SU-DHL-6 (cell line): ENCODE data around the gene DNASE1L2.

Source experiments
- H2AFZ ChIP-seq: fragments of 200-600 bp; sonication (generic); 2 replicates; pipeline ENCODE4 v1.6.1; 2014; ENCODE audit warnings: low read depth, mild to moderate bottlenecking, moderate library complexity, mixed read lengths, antibody characterized with exemption, low read length; ENCODE audit not compliant: severe bottlenecking
- H3F3A ChIP-seq: fragments of 200-600 bp; shearing (Covaris generic); 2 replicates; pipeline ENCODE4 v1.6.0; 2016; ENCODE audit warnings: antibody characterized with exemption, mild to moderate bottlenecking; ENCODE audit not compliant: insufficient read depth
- H3K27ac ChIP-seq: fragments of 200-600 bp; sonication (generic); 2 replicates; pipeline ENCODE4 v1.5.1; 2016; ENCODE audit warnings: low read depth, mild to moderate bottlenecking, low read length, moderate library complexity, mixed read lengths
- H3K27me3 ChIP-seq: fragments of 200-600 bp; sonication (generic), shearing (Covaris generic); 2 replicates; pipeline ENCODE4 v1.6.0; 2014; ENCODE audit warnings: mild to moderate bottlenecking, low read length
- H3K36me3 ChIP-seq: fragments of 200-600 bp; sonication (generic); 2 replicates; pipeline ENCODE4 v1.6.1; 2014; ENCODE audit warnings: mild to moderate bottlenecking, low read length, mixed read lengths
- H3K4me2 ChIP-seq: fragments of 300-600, 200-600 bp; shearing (Covaris generic), sonication (generic); 2 replicates; pipeline ENCODE4 v1.6.0; 2014; ENCODE audit warnings: low read length, low read depth, mild to moderate bottlenecking; ENCODE audit not compliant: poor library complexity, severe bottlenecking
- H3K4me3 ChIP-seq: fragments of 200-600 bp; sonication (generic); 2 replicates; pipeline ENCODE4 v1.5.1; 2014; ENCODE audit warnings: antibody characterized with exemption, low read length, mild to moderate bottlenecking, mixed read lengths; ENCODE audit not compliant: insufficient read depth, poor library complexity, severe bottlenecking
- H3K79me2 ChIP-seq: fragments of 200-600 bp; sonication (generic); 2 replicates; pipeline ENCODE4 v1.6.1; 2014; ENCODE audit warnings: mild to moderate bottlenecking, low read length, moderate library complexity; ENCODE audit not compliant: insufficient read depth
- H3K9ac ChIP-seq: fragments of 200-600 bp; sonication (generic); 2 replicates; pipeline ENCODE4 v1.7.0; 2014; ENCODE audit warnings: mild to moderate bottlenecking, low read length
- H3K9me2 ChIP-seq: fragments of 200-600 bp; sonication (generic); replicated peaks from 2 replicates; pipeline ENCODE4 v1.6.1; 2014; ENCODE audit warnings: low read length; ENCODE audit not compliant: insufficient read depth
- H3K9me3 ChIP-seq: fragments of 200-600 bp; sonication (generic); 2 replicates; pipeline ENCODE4 v1.6.1; 2014; ENCODE audit warnings: low read length, mixed read lengths; ENCODE audit not compliant: insufficient read depth
- H4K20me1 ChIP-seq: fragments of 200-600 bp; sonication (generic); 2 replicates; pipeline ENCODE4 v1.6.1; 2014; ENCODE audit warnings: low read depth, mild to moderate bottlenecking, antibody characterized with exemption, low read length, moderate library complexity, mixed read lengths
- EZH2phosphoT487 ChIP-seq: fragments of 200-600 bp; sonication (generic), shearing (Covaris generic); conservative IDR thresholded peaks from 2 replicates; pipeline ENCODE4 v1.6.1; 2018; ENCODE audit warnings: mild to moderate bottlenecking, antibody characterized with exemption, low read length, moderate library complexity, mixed read lengths
- TF ChIP-seq, protein P1 (sequence below): fragments of 200-600 bp; sonication (generic); IDR thresholded peaks from one replicate; pipeline ENCODE4 v1.5.1; 2017; ENCODE audit warnings: antibody characterized with exemption, mild to moderate bottlenecking, low read length, moderate library complexity; ENCODE audit not compliant: insufficient read depth, poor library complexity, severe bottlenecking

Gene DNASE1L2

DNA sequence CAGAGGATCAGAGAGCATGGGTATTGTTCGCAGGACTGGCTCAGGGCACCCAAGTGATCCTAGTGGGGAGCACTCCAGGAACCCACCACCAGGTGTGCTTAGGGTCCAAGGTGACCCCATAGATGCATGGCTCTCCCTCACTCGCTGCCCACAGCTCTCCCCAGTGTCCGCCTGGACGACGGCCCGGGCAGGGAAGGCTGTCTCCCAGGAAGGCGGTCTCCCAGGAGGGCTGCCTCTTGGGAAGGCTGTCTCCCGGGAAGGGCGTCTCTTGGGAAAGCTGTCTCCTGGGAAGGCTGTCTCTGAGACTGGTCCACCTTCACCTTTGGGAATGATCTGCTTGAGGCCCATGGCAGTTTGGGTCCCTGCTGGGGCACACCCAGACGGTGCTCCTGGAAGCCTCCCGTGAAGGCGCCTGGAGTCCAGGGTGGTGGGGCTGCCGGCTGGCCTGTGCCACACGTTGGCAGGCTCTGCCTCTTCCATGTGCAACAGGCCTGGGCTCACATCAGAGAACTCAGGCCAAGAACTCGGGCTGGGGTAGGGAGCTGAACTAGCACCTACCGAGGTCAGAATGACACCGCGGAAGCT lies 10.1 kb downstream of the DNASE1L2 start:
- no peaks in the 10 kb centered on the region for H3K36me3 ChIP-seq
- no peak overlapping the region for H2AFZ ChIP-seq
- no peaks in the 10 kb centered on the region for H3K9me2 ChIP-seq
- no peak for TF ChIP-seq EZH2phosphoT487
- TF ChIP-seq, protein P1, sequence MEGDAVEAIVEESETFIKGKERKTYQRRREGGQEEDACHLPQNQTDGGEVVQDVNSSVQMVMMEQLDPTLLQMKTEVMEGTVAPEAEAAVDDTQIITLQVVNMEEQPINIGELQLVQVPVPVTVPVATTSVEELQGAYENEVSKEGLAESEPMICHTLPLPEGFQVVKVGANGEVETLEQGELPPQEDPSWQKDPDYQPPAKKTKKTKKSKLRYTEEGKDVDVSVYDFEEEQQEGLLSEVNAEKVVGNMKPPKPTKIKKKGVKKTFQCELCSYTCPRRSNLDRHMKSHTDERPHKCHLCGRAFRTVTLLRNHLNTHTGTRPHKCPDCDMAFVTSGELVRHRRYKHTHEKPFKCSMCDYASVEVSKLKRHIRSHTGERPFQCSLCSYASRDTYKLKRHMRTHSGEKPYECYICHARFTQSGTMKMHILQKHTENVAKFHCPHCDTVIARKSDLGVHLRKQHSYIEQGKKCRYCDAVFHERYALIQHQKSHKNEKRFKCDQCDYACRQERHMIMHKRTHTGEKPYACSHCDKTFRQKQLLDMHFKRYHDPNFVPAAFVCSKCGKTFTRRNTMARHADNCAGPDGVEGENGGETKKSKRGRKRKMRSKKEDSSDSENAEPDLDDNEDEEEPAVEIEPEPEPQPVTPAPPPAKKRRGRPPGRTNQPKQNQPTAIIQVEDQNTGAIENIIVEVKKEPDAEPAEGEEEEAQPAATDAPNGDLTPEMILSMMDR = no peak
- H3K27ac ChIP-seq = no peak overlapping the region
- no peaks in the 10 kb centered on the region for H3F3A ChIP-seq
- no peak overlapping the region for H3K4me3 ChIP-seq
- no peaks in the 10 kb centered on the region for H3K9me3 ChIP-seq
- H3K27me3 ChIP-seq = no peaks in the 10 kb centered on the region
- no peak overlapping the region for H3K9ac ChIP-seq
- H3K79me2 ChIP-seq = peaks cover 18% of the 10 kb centered on the region; the same call in 1 of the 2 replicates
- H4K20me1 ChIP-seq = no peaks in the 10 kb centered on the region
- H3K4me2 ChIP-seq = no peak overlapping the region

DNA sequence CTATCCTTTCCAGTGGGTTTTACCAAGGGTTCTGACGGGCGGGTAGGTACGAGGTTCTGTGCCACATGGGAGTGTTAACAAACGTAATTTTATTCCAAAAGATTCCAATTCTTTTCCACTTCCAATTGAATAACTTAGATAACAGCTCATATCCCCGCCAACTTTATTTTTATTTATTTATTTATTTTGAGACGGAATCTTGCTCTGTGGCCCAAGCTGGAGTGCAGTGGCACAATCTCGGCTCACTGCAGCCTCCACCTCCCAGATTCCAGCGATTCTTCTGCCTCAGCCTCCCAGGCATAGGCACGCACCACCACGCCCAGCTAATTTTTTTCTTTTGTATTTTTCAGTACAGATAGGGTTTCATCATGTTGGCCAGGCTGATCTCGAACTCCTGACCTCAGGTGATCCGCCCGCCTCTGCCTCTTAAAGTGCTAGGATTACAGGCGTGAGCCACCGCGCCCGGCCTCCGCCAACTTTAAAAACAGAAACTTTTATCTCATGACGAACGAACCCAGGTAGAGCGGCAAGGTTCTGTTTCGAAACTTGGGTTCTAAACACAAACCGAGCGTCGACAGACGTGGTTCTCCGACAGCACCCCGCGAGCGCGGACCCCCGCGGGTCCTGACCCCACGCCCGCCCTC lies 14.5 kb downstream of the DNASE1L2 start:
- Histone ChIP-seq H3K27ac (peak overlapping the region; percentile 82), H3K9ac (peak overlapping the region; percentile 78), H3K9me2 (no peaks in the 10 kb centered on the region), H3F3A (peaks cover 34% of the 10 kb centered on the region), H2AFZ (no peak overlapping the region), H3K36me3 (0 out of 2 replicates have a peak, but pooled peaks cover 5% of the 10 kb centered on the region), H3K79me2 (peaks cover 18% of the 10 kb centered on the region; the same call in 1 of the 2 replicates), H3K4me3 (peak overlapping the region; percentile 78), H3K9me3 (no peaks in the 10 kb centered on the region), H3K4me2 (peak overlapping the region; percentile 93), H4K20me1 (no peaks in the 10 kb centered on the region), H3K27me3 (no peaks in the 10 kb centered on the region)
- no peak for TF ChIP-seq EZH2phosphoT487
- TF ChIP-seq, protein P1 = no peak

DNA sequence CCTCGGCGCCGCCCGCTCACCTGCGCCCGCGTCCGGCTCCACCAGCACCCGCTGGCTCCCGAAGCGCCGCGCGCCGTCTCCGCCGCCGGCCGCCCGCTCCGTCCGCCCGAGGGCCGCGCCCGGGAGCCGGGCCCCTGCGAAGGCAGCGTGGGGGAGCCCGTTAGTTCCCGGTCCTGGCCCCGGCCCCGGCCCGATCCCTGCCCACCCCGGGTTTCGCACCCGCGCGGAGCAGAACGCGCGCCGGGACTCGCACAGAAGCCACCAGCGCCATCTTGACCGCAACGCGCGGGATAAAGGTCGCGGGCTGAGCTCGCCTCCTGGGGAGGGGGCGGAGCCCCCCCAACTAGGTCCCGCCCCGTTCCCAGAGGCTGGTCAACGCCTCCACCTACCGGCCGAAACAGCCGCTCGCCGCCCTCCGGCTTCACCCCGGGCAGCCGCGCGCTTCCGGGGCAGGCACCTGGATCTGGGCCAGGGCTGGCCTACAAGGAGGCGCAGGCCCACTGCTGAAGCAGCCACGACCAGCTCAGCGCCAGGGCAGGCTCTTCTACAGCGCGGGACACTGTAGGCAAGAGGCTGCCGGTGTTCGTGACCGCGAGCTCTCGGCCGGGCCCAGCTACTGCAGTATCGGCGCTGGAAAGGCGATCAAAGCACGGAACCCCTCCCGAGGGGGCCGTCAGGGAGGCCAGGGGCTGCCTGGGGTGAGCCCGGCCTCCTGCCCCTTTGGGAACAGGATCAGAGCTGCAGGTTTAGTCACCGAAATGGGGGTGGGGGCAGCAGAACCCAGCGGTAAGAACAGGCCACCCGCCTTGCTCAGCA lies 15.3 kb downstream of the DNASE1L2 start, which contains the start of gene ECI1:
TSS of gene ECI1 (minus strand) at position 292 of the 816 bp plus-strand sequence. CDS start at position 271, 21 bp downstream.
- Histone ChIP-seq H3K9me2 (no peaks in the 10 kb centered on the region), H2AFZ (no peak within 1 kb of the TSS), H3F3A (peaks cover 34% of the 10 kb centered on the region), H3K9me3 (no peaks in the 10 kb centered on the region), H3K79me2 (peaks cover 20% of the 10 kb centered on the region), H3K27ac (peak within 1 kb of the TSS; percentile 82), H3K27me3 (no peaks in the 10 kb centered on the region), H3K4me3 (peak within 1 kb of the TSS; percentile 78), H4K20me1 (no peaks in the 10 kb centered on the region), H3K9ac (peak within 1 kb of the TSS; percentile 78), H3K36me3 (peaks cover 7% of the 10 kb centered on the region; the same call in 1 of the 2 replicates), H3K4me2 (peak within 1 kb of the TSS; percentile 93)
- TF ChIP-seq, protein P1 = no peak
